Mucosa of descending colon (tissue), 3 donors: ENCODE results near the gene ANAPC2. TPM values are rescaled to one million over a fixed set of nuclear protein-coding genes. Genes with fewer than 3 reads are reported as not detected.

ENCODE experiments used
- ATAC-seq: fragments of 200-7000 bp; cut with Tn5 transposase; one replicate; pipeline ENCODE4 v1.9.1; 2020; ENCODE audit warnings: mild to moderate bottlenecking, moderate library complexity
- DNase-seq, 3 donors: peaks; one replicate each; pipeline ENCODE4 v3.0.0-alpha.2; 2020
- H3K36me3 ChIP-seq: fragments of 200-600 bp; one replicate; pipeline ENCODE4 v1.8.0; 2021; ENCODE audit warnings: low read depth, mild to moderate bottlenecking
- H3K4me1 ChIP-seq: fragments of 200-600 bp; one replicate; pipeline ENCODE4 v1.8.0; 2021; ENCODE audit warnings: low read depth, mild to moderate bottlenecking
- H3K4me3 ChIP-seq: fragments of 200-600 bp; one replicate; pipeline ENCODE4 v1.8.0; 2021; ENCODE audit warnings: mild to moderate bottlenecking
- H3K9me3 ChIP-seq: fragments of 200-600 bp; one replicate; pipeline ENCODE4 v1.8.0; 2021; ENCODE audit warnings: mild to moderate bottlenecking
- intact Hi-C, 2 donors: fragments of 100-400 bp; cut with DNase I in 1 of 2; cut with micrococcal nuclease in 1 of 2; formaldehyde crosslinking; loops; one replicate each; pipeline versions ENCODE4 v1.11.0 to v1.11.1; 2022; cut with DNase I, micrococcal nuclease
- total RNA-seq, 3 donors: library from RNA; stranded (reverse); fragmentation: NEBNext Ultra II Directional in 2 of 3; extraction: Animal tissue kit (Norgen Biotek cat#: 25700) in 2 of 3; gene quantifications; one replicate each; pipeline versions ENCODE4 v1.2.1 to v1.2.4, GENCODE V29; 2021 to 2023
- TF ChIP-seq, protein P1 (sequence below): fragments of 200-600 bp; IDR thresholded peaks from one replicate; pipeline ENCODE4 v1.8.0; 2022; ENCODE audit warnings: antibody characterized with exemption, mild to moderate bottlenecking
- donor health status: DM: no; HTN: no; CAD: no; lungs with moderate emphysema.
- donor health status: DM: no; HTN: no; CAD: no.
- donor health status: DM: no; HTN: yes; CAD: no.

Gene ANAPC2
- total RNA-seq, 3 donors from 2014 or later: 60.8 to 65.9 (median 61.7) TPM

DNA sequence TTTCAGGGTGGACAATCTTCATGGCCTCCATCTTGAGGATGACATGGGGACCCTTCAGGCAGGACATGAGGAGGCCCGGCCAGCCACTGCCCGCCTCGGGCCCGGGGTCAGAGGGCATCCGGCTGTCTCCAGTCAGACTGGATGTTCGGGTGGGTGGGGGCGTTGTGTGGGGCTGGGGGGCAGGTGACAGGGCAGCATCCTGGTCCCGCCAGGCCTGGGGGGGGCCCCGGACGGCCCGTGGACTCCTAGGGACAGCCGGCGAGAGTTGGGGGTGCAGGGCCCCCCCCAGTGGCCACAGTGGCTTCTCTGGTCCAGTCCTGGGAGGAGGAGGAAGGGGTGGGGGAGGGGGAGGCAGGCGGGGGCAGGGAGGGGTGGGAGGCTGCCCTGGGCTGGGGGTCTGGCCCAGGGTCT lies 32.7 kb upstream of the ANAPC2 start:
- H3K4me1 ChIP-seq: peaks cover 29% of the 10 kb centered on the region
- no peak overlapping the region for H3K4me3 ChIP-seq
- no peak for ATAC-seq
- no peaks in the 10 kb centered on the region for H3K36me3 ChIP-seq
- TF ChIP-seq, protein P1, sequence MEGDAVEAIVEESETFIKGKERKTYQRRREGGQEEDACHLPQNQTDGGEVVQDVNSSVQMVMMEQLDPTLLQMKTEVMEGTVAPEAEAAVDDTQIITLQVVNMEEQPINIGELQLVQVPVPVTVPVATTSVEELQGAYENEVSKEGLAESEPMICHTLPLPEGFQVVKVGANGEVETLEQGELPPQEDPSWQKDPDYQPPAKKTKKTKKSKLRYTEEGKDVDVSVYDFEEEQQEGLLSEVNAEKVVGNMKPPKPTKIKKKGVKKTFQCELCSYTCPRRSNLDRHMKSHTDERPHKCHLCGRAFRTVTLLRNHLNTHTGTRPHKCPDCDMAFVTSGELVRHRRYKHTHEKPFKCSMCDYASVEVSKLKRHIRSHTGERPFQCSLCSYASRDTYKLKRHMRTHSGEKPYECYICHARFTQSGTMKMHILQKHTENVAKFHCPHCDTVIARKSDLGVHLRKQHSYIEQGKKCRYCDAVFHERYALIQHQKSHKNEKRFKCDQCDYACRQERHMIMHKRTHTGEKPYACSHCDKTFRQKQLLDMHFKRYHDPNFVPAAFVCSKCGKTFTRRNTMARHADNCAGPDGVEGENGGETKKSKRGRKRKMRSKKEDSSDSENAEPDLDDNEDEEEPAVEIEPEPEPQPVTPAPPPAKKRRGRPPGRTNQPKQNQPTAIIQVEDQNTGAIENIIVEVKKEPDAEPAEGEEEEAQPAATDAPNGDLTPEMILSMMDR: no peak
- H3K9me3 ChIP-seq: no peaks in the 10 kb centered on the region
- intact Hi-C loops: no loop called here
- DNase-seq: peak in 1 of 3 donors; percentile 20

DNA sequence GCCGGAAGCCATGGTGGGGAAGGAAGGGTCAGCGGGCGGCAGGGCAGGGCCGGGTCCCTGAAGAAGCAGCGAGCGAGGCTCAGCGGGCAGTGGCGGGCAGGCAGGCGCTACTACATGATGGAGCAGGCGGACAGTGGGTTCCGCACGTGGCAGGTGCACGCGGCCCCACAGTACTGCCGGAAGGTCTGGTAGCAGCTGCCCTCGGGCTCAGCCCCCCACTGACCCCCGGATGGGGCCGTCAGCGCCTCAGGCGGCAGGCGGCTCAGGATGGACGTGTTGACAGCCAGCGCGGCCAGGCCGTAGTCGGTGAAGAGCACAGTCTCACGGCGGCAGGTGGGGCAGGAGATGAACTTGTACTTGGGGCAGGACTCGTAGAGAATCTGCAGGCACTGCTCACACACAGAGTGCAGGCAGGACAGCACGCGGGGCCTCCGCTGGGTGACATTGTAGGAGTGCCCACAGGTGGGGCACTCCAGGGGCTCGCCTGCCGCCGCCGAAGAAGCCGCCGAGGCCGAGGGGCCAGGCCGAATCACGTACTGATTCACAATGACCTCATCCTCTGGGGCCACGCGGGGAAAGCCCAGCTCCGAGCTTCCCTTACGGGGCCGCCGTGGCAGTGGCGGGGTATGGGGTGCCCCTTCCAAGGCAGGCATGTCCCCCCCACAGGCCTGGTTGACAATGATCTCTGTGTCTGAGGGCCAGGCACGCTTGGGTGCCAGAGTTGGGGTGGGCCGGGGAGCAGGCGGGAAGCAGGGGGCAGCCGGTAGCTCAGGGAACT lies 32.1 kb upstream of the ANAPC2 start:
- Histone ChIP-seq H3K9me3 (no peaks in the 10 kb centered on the region), H3K36me3 (no peaks in the 10 kb centered on the region), H3K4me3 (no peak overlapping the region), H3K4me1 (peaks cover 29% of the 10 kb centered on the region)
- intact Hi-C loops: no loop called here
- DNase-seq: no peak
- TF ChIP-seq, protein P1: no peak
- ATAC-seq: no peak

DNA sequence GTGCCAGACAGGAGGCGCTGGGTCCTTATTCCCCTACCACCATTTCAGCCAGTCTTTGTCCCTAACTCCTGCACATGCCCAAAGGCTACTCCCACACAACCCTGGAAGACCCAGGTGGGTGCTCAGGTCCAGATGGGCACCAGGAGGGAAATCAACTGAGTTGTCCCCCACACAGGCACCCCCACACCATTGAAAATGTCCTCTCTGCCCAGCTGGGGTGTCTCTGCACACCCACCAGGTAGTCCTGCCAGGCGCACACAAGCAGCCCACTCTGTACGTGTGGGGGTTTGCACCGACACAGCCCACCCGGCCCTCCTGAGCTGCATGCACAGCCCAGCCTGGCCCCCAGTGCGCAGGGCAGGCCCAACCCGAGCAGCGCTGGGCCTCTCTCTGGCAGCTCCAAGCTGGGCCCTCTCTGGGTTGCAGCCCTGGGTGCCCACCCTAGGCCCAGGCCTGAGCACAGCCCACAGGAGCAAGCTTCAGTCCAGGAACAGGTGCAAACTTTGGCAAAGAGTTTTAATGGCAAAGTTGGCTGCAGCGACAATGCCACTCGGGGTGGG lies 31.5 kb upstream of the ANAPC2 start:
- Histone ChIP-seq H3K4me1 (peaks cover 29% of the 10 kb centered on the region), H3K9me3 (no peaks in the 10 kb centered on the region), H3K36me3 (no peaks in the 10 kb centered on the region), H3K4me3 (no peak overlapping the region)
- TF ChIP-seq, protein P1: no peak
- ATAC-seq (no peak), DNase-seq (no peak)
- intact Hi-C loops: no loop called here

DNA sequence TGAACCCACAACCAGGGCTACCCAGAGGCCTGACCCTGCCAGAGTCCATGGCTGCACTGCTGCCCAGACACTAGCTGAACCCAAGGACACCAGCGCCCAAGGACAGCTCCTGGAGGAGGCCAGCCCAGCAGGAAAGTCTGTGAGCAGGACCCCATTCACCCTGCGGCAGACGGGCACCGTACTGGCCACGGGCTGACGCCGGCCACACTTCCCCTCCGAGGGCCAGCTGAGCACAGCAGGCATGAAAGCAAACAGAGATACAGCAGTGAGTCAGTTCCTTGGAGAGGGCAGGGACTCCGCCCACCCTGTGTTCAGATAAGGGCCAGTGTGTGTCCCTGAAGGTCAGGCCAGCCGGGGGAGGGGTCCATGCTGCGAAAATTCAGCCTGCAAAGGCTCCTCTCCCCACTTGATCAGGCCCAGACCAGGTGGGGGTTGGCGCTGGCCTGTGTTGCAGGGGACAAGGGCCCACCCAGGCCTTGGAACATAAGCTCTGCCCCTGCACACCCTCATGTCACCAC lies 30.5 kb upstream of the ANAPC2 start:
- TF ChIP-seq, protein P1: no peak
- DNase-seq (peak in 1 of 3 donors; percentile 69), ATAC-seq (peak; percentile 50)
- H3K4me3 ChIP-seq: no peak overlapping the region
- peaks cover 24% of the 10 kb centered on the region for H3K4me1 ChIP-seq
- intact Hi-C loops: no loop called here
- H3K36me3 ChIP-seq: no peaks in the 10 kb centered on the region
- no peaks in the 10 kb centered on the region for H3K9me3 ChIP-seq

DNA sequence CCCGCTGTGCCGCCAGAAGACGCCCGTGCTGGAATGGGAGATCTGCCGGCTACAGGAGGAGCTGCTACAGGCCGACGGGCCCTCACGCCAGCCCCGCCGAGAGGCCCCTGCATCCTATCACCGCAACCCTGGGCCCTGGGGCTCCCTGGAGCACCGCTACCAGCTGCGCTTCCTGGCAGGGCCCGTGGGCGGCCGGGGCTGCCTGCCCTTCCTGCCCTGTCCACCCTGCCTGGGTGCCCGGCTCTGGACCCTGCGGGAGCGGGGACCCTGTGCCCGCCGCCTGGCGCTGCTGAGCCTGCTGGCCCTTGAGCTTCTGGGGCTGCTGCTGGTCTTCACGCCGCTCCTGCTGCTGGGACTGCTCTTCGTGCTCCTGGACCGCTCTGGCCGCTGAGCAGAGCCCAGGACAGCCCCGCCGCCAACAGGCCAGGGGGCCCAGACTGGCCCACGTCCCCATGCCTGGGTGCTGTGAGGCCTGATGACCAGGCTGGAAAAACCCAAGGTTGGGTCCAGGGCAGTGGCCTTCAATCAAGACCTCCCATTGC lies 29.9 kb upstream of the ANAPC2 start:
- TF ChIP-seq, protein P1: no peak
- no peaks in the 10 kb centered on the region for H3K9me3 ChIP-seq
- no peak overlapping the region for H3K4me3 ChIP-seq
- H3K36me3 ChIP-seq: no peaks in the 10 kb centered on the region
- intact Hi-C loops: no loop called here
- peaks cover 24% of the 10 kb centered on the region for H3K4me1 ChIP-seq
- no peak for ATAC-seq
- DNase-seq: no peak
